Left renal pelvis (tissue), 4 donors: ENCODE results near the gene GFAP. TPM values are rescaled to one million over a fixed set of nuclear protein-coding genes. Genes with fewer than 3 reads are reported as not detected.

Experiments used
- DNase-seq, 4 donors: peaks; one replicate each; pipeline ENCODE4 v3.0.0-alpha.2; 2013; ENCODE audit warnings: low read depth in 4 of 4, low spot score in 3 of 4
- polyA plus RNA-seq, 4 donors: library from polyadenylated mRNA; unstranded; fragments of 120-200 nt; gene quantifications; one replicate each; pipeline ENCODE4 v1.2.1, GENCODE V29; 2013; ENCODE audit not compliant: insufficient read length in 4 of 4

GFAP gene
- polyA plus RNA-seq, 4 donors, result 0.35 to 1.3 (median 0.67) TPM

GRCh38 chr17:44915862-44916780 is 821 bp upstream of the GFAP start:
- no peak for DNase-seq

GRCh38 chr17:44914698-44915271 is 515 bp downstream of the GFAP start:
- no peak for DNase-seq

DNA sequence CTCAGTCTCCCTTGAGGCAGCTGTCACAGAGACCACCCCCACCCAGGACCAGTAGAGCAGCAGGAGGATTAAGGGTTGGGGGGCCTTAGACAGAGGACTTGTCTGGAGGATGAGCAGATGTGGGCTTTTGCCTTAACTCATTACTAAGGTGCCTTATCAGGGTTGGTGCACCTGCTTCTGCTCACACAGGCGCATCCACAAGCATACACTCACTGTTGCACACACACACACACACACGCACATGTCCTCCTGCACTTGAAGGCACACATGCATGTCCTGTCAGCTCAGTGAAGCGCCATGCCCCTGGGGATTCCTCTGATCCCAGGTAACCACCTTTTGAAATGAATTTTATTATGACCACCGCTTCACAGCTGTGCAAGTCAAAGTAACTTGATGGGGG is 1.2 kb downstream of the GFAP start:
- no peak for DNase-seq

DNA sequence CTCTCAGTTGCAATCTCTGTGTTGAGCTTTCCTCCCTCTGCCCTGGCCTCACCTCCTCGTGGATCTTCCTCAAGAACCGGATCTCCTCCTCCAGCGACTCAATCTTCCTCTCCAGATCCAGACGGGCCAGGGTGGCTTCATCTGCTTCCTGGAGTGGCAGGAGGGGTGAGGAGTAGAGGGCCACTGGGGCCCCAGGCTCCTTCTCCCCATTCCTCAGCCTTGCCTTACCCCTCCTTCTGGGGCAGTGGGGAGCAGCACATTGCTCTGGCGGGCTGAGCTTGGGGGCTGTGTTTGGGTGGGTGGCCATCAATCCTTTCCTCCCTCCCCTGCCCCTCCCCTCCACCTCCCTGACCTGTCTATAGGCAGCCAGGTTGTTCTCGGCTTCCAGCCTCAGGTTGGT is 1.6 kb downstream of the GFAP start:
- no peak for DNase-seq

DNA sequence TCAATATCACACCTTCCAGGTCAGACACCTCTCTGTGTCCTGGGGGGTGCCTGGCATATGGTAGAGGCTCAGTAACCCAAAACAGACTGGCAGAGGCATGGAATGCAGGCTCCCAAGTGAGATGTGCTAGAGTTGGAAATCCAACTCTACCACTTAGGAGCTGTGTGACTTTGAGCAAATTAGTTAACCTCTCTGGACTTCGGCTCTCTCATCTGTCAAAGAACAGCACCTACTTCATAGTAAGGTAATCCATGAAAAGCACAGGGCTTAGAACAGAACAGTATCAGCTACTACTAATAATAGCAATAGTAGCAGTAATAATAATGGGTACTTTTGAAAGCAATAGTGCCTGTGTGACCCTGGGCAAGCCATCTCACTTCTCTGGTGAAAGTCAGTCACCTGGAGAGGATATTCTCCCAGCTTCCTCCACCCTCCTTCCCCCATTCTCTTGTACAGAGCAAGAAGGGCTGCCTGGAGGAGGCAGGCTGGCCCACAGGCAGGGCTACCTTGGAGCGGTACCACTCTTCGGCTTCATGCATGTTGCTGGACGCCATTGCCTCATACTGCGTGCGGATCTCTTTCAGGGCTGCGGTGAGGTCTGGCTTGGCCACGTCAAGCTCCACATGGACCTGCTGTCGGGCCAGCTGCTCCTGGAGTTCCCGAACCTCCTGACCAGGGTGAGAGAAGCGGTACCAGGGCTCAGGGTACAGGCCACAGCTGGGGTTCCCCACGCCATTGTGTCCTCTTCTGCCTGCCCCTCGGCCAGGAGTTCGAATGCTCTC is 2.3 kb downstream of the GFAP start:
- no peak for DNase-seq

DNA sequence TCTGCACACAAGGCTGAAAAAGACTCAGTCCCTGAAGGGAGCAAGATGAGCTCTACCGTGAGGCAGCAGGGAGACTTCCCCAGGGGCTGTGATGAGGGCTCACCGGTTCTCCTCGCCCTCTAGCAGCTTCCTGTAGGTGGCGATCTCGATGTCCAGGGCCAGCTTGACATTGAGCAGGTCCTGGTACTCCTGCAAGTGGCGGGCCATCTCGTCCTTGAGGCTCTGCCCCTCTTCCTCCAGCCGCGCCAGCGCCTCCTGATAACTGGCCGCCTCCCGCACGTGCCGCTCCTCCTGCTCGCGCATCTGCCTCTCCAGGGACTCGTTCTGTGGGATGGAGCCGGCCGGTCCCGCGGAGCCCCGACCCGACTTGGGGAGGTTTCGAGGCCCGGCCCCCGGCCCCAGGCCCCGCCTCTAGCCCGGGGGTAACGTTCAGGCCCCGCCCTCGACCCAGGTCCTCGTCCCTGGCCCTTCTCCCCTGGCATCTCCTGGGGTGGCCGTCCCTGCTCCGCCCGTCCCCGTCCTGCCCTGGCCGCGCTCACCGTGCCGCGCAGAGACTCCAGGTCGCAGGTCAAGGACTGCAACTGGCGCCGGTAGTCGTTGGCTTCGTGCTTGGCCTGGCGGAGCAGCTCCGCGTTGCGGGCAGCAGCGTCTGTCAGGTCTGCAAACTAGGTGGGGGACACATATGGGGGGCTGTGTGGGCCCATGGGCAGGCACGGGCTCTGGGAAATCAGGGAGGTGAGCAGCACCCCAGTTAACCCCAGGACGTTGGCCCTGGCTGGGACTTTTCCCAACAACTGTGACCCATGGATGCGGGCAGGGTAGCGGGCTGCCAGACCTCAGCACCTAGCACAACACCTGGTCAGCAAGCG is 3.9 kb downstream of the GFAP start:
- DNase-seq, result no peak

DNA sequence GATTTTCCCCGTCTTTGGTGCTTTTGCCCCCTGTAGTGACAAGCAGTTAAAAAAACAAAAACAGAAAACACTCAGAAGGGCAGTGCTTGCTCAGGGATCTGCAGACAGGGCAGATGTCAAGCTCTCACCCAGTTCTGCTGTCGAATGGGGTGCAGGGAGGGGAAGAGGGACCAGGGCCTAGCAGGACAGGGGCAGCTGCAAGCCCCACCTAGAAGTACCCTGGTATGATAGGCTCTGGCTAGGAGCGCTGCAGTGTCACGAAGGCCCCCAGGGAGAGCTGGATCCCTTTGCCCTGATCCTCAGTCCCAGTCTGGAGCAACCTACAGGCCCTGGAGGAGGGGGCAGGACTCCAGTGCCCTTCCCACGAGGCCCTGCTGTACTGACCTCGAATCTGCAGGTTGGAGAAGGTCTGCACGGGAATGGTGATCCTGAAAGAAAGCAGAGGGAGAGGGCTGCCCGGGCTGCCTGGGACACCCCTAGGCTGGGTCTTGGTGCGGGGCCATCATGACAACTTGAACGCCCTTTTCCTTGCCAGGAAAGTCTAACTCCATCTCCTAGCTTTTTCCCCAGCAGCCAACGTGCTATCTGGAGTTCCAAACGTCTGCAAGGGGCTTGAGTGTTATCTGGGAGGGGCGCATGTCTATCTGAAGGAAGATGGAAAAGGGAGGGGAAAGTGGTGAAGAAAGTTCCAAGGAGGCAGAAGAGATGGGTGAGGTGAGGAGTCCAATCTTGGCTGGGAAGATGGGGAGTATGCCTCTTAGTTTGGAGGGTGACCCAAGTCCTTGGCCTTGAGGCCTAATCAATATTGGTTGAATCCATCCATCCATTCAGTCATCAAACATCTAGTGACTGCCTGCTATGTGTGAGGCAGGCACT is 4.8 kb downstream of the GFAP start:
- DNase-seq, result no peak

GRCh38 chr17:44909681-44910144 is 5.6 kb downstream of the GFAP start:
- no peak for DNase-seq

GRCh38 chr17:44908761-44909326 is 6.5 kb downstream of the GFAP start:
- no peak for DNase-seq

DNA sequence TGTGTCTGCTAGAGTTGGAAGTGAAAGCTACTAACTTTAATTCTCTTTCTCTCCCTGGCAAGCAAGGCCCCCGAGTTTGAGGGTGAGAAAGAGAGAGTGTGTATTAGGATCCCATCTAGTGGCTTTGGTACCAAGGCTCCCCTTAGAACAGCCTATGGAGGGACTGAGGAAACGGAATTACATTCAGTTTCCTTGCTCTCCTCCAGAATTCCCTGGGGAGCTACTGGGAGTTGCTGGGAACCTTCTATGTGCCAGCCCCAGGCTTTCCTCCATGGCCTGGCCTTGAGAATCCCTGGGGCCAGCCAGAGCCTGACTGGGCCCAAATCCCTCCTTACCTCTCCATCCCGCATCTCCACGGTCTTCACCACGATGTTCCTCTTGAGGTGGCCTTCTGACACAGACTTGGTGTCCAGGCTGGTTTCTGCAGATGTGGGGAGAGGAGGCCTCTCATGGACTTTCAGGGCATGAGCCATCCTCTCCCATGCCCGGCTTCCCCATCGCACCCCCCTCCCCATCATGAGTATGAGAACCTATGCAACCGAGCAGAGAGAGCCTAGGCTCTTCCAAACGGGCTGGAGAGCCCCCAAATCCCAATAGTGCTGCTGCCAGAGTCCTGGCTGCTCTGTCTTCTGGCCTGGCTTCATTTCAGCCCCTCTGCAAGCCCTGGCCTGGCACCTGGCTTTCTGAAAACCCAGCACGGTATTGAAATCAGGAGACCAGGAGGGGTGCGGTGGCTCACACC is 7.4 kb downstream of the GFAP start:
- DNase-seq, result no peak

DNA sequence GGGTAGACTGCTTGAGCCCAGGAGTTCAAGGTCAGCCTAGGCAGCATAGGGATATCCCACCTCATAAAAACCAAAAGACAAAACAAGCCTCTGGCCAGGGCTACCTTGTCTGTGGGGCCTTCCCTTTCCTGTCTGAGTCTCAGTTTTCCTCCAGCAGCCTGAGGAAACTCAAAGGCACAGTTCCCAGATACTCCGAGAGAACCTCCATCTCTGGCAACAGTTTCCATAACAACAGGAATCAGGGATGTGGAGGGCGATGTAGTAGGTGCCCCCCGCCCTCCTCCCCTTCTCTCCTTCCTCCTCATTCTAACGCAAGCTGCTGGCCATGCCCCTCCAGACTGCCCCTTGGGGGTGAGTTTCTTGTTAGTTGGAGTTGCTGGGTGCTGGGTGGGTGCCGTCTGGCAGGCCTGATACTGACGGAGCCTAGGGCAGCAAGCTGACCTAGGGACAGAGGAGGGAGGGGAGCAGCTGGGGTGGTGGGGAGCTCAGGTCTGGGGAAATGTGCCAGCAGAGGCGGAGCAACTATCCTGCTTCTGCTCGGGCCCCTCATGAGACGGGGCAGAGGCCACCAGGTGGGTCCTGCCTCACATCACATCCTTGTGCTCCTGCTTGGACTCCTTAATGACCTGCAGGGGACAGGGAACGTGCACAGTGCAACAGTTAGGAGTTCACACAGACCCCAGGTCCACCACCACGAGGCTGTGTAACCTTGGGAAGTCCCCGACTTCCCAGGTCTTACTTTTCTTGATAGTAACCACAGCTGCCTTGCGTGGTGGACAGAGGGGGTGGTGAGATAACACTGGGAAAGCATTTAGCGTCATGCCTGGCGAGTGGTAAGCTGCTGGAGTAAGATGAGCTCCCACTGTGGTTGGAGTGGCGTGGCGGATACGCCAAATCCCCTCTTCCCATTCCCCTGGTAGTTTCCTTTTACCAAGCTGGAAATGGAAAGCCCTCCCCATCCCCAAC is 8.3 kb downstream of the GFAP start:
- DNase-seq, result no peak

- no peak for DNase-seq
These were observed 9.2 kb downstream of the GFAP start for GRCh38 chr17:44906010-44906646.

- no peak for DNase-seq
These were observed 10.0 kb downstream of the GFAP start for GRCh38 chr17:44905006-44906000.

- no peak for DNase-seq
These were observed 11.0 kb downstream of the GFAP start for GRCh38 chr17:44904001-44904984.
